Type B pancreatic cell (in vitro differentiated cells): ENCODE measurements around the gene CAMKMT. TPM values are rescaled to one million over a fixed set of nuclear protein-coding genes. Genes with fewer than 3 reads are reported as not detected.

Source experiments
- DNase-seq: peaks from one replicate; pipeline ENCODE4 v3.0.0; 2021; ENCODE audit warnings: mixed read lengths; ENCODE audit not compliant: unreplicated experiment; ENCODE audit errors: extremely low spot score
- H3K27ac Mint-ChIP-seq: 2 replicates; pipeline ENCODE4 v1.8.0; 2021; ENCODE audit warnings: mild to moderate bottlenecking, mixed read lengths
- H3K27me3 Mint-ChIP-seq: 2 replicates; pipeline ENCODE4 v1.8.0; 2021; ENCODE audit warnings: mixed read lengths
- H3K36me3 Mint-ChIP-seq: 2 replicates; pipeline ENCODE4 v1.8.0; 2021; ENCODE audit warnings: mixed read lengths
- H3K4me1 Mint-ChIP-seq: one replicate; pipeline ENCODE4 v1.8.0; 2021; ENCODE audit warnings: mixed read lengths; ENCODE audit not compliant: unreplicated experiment
- H3K4me3 Mint-ChIP-seq: 2 replicates; pipeline ENCODE4 v1.8.0; 2021; ENCODE audit warnings: mild to moderate bottlenecking, mixed read lengths
- H3K9me3 Mint-ChIP-seq: 2 replicates; pipeline ENCODE4 v1.8.0; 2021; ENCODE audit warnings: mixed read lengths
- CTCF ChIP-seq: fragments of 200-600 bp; sonication (generic); conservative IDR thresholded peaks from 2 replicates; pipeline ENCODE4 v1.5.0; 2021; ENCODE audit warnings: antibody characterized with exemption, mild to moderate bottlenecking
- total RNA-seq: library from RNA; stranded (reverse); gene quantifications from 2 replicates; pipeline ENCODE4 v1.2.1, GENCODE V29; 2021; ENCODE audit warnings: low replicate concordance

Gene CAMKMT
- total RNA-seq, 1 donor from 2014 or later: 7.7 TPM

- H3K27me3 Mint-ChIP-seq: no peaks in the 10 kb centered on the region
- H3K27ac Mint-ChIP-seq: no peak overlapping the region
- H3K4me3 Mint-ChIP-seq: no peak overlapping the region
- no peaks in the 10 kb centered on the region for H3K36me3 Mint-ChIP-seq
- DNase-seq: no peak
- no peak for TF ChIP-seq CTCF
- H3K4me1 Mint-ChIP-seq: peaks cover 14% of the 10 kb centered on the region
- no peaks in the 10 kb centered on the region for H3K9me3 Mint-ChIP-seq
Measured at GRCh38 chr2:44358503-44358902, 3.2 kb upstream of the CAMKMT start.

DNA sequence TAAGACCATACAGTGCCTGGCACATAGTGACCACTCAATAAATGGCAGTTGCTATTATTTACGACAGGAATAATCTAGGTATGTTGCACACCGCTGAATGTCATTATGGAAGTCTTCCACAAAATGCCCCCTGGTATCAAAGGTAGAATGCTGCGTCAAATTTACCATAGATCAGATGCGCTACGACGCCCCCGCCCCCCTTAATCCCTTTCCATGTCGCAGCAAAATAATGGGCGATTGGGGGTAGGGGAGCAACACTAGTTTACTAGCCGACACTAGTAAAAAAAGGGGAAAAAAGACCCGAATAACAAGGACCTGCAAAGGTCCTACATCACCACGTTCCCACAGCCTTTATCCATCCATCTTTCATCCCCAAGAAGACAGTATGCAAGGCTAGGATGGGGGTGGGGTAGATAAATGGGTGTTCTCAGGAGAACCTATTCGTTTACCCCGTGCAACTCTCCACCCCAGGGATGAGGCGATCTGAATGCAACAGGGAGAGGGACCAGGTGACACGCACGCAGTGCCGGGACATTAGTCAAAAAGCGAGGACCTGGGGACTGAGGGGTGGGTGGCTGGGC is 908 bp upstream of the CAMKMT start:
- DNase-seq: no peak
- Mint-ChIP-seq H3K9me3 (no peaks in the 10 kb centered on the region), H3K4me1 (peaks cover 14% of the 10 kb centered on the region), H3K27ac (peak overlapping the region; percentile 100), H3K36me3 (no peaks in the 10 kb centered on the region), H3K4me3 (peak overlapping the region; percentile 99), H3K27me3 (no peaks in the 10 kb centered on the region)
- no peak for TF ChIP-seq CTCF

DNA sequence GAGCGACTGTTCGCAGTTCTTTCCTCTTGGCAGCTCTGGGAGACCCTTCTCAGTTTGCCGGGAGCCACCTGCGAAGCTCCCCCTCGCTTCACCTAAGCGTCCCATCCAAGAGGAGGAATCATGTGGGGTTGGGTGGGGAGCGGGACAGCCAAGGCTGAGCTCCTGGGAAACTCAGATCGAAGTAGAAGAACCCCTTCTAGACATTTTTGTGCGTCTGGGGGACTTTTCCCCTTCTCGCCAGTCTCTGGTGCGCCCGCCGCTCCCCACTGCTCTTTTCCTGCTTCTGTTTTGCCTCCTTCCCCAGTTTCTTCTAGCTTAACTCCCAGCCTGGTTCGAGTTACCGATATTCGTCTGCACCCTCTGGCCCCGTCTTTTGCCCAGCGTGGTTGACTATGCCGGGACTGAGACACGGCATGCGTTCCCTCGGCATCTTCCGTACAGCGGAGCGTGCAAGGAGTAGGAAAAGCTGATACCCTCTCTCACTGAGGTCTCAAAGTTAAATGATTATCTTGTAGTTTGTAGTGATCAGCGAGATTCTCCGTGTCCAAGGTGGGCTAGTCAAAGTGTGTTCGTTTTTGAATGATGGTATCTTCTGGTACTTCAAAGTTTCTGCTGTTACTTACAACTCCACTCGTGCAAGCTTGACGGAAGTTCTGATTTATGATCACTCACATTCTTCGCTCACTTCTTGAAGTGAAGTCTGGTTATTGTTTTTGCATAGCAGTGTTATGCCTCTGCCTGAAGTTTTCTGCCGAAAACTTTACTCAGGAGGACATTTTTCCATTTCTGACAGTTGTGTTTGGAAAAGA is 664 bp downstream of the CAMKMT start:
- H3K27ac Mint-ChIP-seq: peak overlapping the region; percentile 100
- H3K9me3 Mint-ChIP-seq: no peaks in the 10 kb centered on the region
- no peaks in the 10 kb centered on the region for H3K36me3 Mint-ChIP-seq
- no peaks in the 10 kb centered on the region for H3K27me3 Mint-ChIP-seq
- H3K4me1 Mint-ChIP-seq: peaks cover 14% of the 10 kb centered on the region
- peak overlapping the region; percentile 99 for H3K4me3 Mint-ChIP-seq
- no peak for TF ChIP-seq CTCF
- DNase-seq: no peak

GRCh38 chr2:44364604-44365003 is 2.9 kb downstream of the CAMKMT start:
- H3K36me3 Mint-ChIP-seq: no peaks in the 10 kb centered on the region
- H3K27me3 Mint-ChIP-seq: no peaks in the 10 kb centered on the region
- peak overlapping the region; percentile 42 for H3K4me3 Mint-ChIP-seq
- H3K4me1 Mint-ChIP-seq: peaks cover 11% of the 10 kb centered on the region
- H3K9me3 Mint-ChIP-seq: no peaks in the 10 kb centered on the region
- no peak for DNase-seq
- no peak for TF ChIP-seq CTCF
- no peak overlapping the region for H3K27ac Mint-ChIP-seq

GRCh38 chr2:44367591-44367990 is 5.8 kb downstream of the CAMKMT start:
- Mint-ChIP-seq H3K27ac (no peak overlapping the region), H3K4me1 (peaks cover 4% of the 10 kb centered on the region), H3K9me3 (no peaks in the 10 kb centered on the region), H3K4me3 (no peak overlapping the region), H3K27me3 (no peaks in the 10 kb centered on the region), H3K36me3 (no peaks in the 10 kb centered on the region)
- no peak for TF ChIP-seq CTCF
- DNase-seq: no peak
